Left lung (tissue), 10 donors: ENCODE results near the gene LDB2. TPM values are rescaled to one million over a fixed set of nuclear protein-coding genes. Genes with fewer than 3 reads are reported as not detected.

Experiments used
- ATAC-seq: fragments of 200-7000 bp; cut with Tn5 transposase; one replicate; pipeline ENCODE4 v1.9.1; 2020; ENCODE audit warnings: moderate library complexity
- DNase-seq, 4 donors: peaks; one replicate each; pipeline ENCODE4 v3.0.0-alpha.2; 2013 to 2020
- H3K27ac ChIP-seq, 2 donors: fragments of 200-600 bp; sonication (generic) in 1 of 2; one replicate each; pipeline versions ENCODE4 v1.5.0 to v1.8.0; 2020 to 2021
- H3K27me3 ChIP-seq, 2 donors: fragments of 200-600 bp; sonication (generic) in 1 of 2; one replicate each; pipeline versions ENCODE4 v1.5.0 to v1.8.0; 2020 to 2021
- H3K36me3 ChIP-seq, 2 donors: fragments of 200-600 bp; sonication (generic) in 1 of 2; one replicate each; pipeline versions ENCODE4 v1.5.0 to v1.8.0; 2020 to 2021
- H3K4me1 ChIP-seq, 2 donors: fragments of 200-600 bp; one replicate each; pipeline ENCODE4 v1.8.0; 2021
- H3K4me3 ChIP-seq, 2 donors: fragments of 200-600 bp; sonication (generic) in 1 of 2; one replicate each; pipeline versions ENCODE4 v1.5.0 to v1.8.0; 2020 to 2021; ENCODE audit warnings: mild to moderate bottlenecking in 1 of 2
- H3K9me3 ChIP-seq, 2 donors: fragments of 200-600 bp; sonication (generic) in 1 of 2; one replicate each; pipeline versions ENCODE4 v1.5.0 to v1.8.0; 2020 to 2021
- CTCF ChIP-seq, 2 donors: fragments of 200-600 bp; sonication (generic) in 1 of 2; IDR thresholded peaks; one replicate each; pipeline versions ENCODE4 v1.5.0 to v1.8.0; 2021; ENCODE audit warnings: antibody characterized with exemption in 2 of 2
- intact Hi-C, 2 donors: fragments of 100-400 bp; cut with DNase I; formaldehyde crosslinking; loops; one replicate each; pipeline versions ENCODE4 v1.11.2 to v1.14.2; 2022
- polyA plus RNA-seq, 6 donors: library from polyadenylated mRNA; unstranded; fragments of 120-200 nt; gene quantifications; one replicate each; pipeline ENCODE4 v1.2.1, GENCODE V29; 2013; ENCODE audit not compliant: insufficient read length in 6 of 6
- total RNA-seq, 2 donors: library from RNA; stranded (reverse); fragmentation: NEBNext Ultra II Directional; extraction: Animal tissue kit (Norgen Biotek cat#: 25700); gene quantifications; one replicate each; pipeline ENCODE4 v1.2.1, GENCODE V29; 2021
- donor health status: DM: no; HTN: yes; CAD: no.
- donor health status: DM: no; HTN: no; CAD: no.

LDB2 gene
- total and polyA plus RNA-seq, 8 donors = 37.7 to 97.0 (median 78.5) TPM

- ATAC-seq (no peak), DNase-seq (no peak)
- Histone ChIP-seq H3K36me3 (no peaks in the 10 kb centered on the region), H3K4me3 (no peak overlapping the region), H3K27me3 (no peaks in the 10 kb centered on the region), H3K9me3 (peaks cover 0 to 6% of the 10 kb centered on the region in 2 donors), H3K4me1 (no peaks in the 10 kb centered on the region), H3K27ac (no peak overlapping the region)
- intact Hi-C loops = no loop called here
- TF ChIP-seq CTCF (IDR thresholded peaks at IDR 0.05) = no peak
Measured at GRCh38 chr4:16729336-16729735, 169.1 kb downstream of the LDB2 start.

GRCh38 chr4:16728849-16729248, 169.6 kb downstream of the LDB2 start:
- no peak for DNase-seq
- ATAC-seq = no peak
- no peak overlapping the region for H3K4me3 ChIP-seq
- H3K27me3 ChIP-seq = no peaks in the 10 kb centered on the region
- no peaks in the 10 kb centered on the region for H3K4me1 ChIP-seq
- H3K27ac ChIP-seq = no peak overlapping the region
- peaks cover 0 to 6% of the 10 kb centered on the region in 2 donors for H3K9me3 ChIP-seq
- H3K36me3 ChIP-seq = no peaks in the 10 kb centered on the region
- intact Hi-C loops = no loop called here
- TF ChIP-seq CTCF (IDR thresholded peaks at IDR 0.05) = no peak

GRCh38 chr4:16728111-16728510, 170.3 kb downstream of the LDB2 start:
- Histone ChIP-seq H3K9me3 (peaks cover 0 to 9% of the 10 kb centered on the region in 2 donors), H3K36me3 (no peaks in the 10 kb centered on the region), H3K4me3 (no peak overlapping the region), H3K4me1 (no peaks in the 10 kb centered on the region), H3K27ac (no peak overlapping the region), H3K27me3 (no peaks in the 10 kb centered on the region)
- no peak for TF ChIP-seq CTCF (IDR thresholded peaks at IDR 0.05)
- no peak for DNase-seq
- no peak for ATAC-seq
- intact Hi-C loops = no loop called here

GRCh38 chr4:16727218-16727617, 171.2 kb downstream of the LDB2 start:
- no peaks in the 10 kb centered on the region for H3K36me3 ChIP-seq
- intact Hi-C loops = no loop called here
- DNase-seq = no peak
- no peak for ATAC-seq
- TF ChIP-seq CTCF (IDR thresholded peaks at IDR 0.05) = no peak
- H3K27me3 ChIP-seq = no peaks in the 10 kb centered on the region
- H3K4me3 ChIP-seq = no peak overlapping the region
- H3K9me3 ChIP-seq = peaks cover 0 to 12% of the 10 kb centered on the region in 2 donors
- H3K4me1 ChIP-seq = no peaks in the 10 kb centered on the region
- no peak overlapping the region for H3K27ac ChIP-seq

GRCh38 chr4:16726368-16727050, 171.9 kb downstream of the LDB2 start:
- ATAC-seq (no peak), DNase-seq (no peak)
- Histone ChIP-seq H3K4me3 (no peak overlapping the region), H3K4me1 (no peaks in the 10 kb centered on the region), H3K27ac (no peak overlapping the region), H3K36me3 (no peaks in the 10 kb centered on the region), H3K27me3 (no peaks in the 10 kb centered on the region), H3K9me3 (peaks cover 0 to 12% of the 10 kb centered on the region in 2 donors)
- TF ChIP-seq CTCF (IDR thresholded peaks at IDR 0.05) = no peak
- intact Hi-C loops = no loop called here
